HG02870 (cell line): ENCODE measurements around the gene ATP1A2.

Experiments
- ATAC-seq: cut with Tn5 transposase; IDR thresholded peaks from one replicate; pipeline ENCODE4 v1.9.1; 2021; ENCODE audit warnings: mild to moderate bottlenecking, moderate library complexity; ENCODE audit not compliant: unreplicated experiment

The ATP1A2 gene

GRCh38 chr1:160139840-160140239 is 24.3 kb downstream of the ATP1A2 start:
- no peak for ATAC-seq

GRCh38 chr1:160143695-160144094 is 28.1 kb downstream of the ATP1A2 start:
- no peak for ATAC-seq

DNA sequence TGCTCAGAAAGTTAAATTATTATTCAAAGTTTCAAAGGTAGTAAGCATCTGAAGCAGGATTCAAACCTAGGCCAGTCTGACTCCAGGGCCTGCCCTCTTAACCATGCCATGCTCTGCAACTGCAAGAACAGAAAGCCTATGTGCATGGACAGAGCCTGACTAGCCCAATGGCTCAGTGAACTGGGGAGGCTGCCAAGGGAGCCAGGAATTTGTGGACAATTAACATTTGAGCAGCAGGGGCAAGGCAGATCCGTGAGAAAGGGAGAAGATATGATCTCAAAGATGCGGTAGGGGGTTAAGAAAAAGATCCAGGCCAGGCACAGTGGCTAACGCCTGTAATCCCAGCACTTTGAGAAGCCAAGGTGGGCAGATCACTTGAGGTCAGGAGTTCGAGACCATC is 29.4 kb downstream of the ATP1A2 start:
- no peak for ATAC-seq

GRCh38 chr1:160146107-160146506 is 30.5 kb downstream of the ATP1A2 start:
- no peak for ATAC-seq

- ATAC-seq, result no peak
These were observed 32.6 kb downstream of the ATP1A2 start for GRCh38 chr1:160148121-160148520.

- ATAC-seq, result no peak
These were observed 33.7 kb downstream of the ATP1A2 start for GRCh38 chr1:160149233-160149632.

GRCh38 chr1:160149716-160150115 is 34.2 kb downstream of the ATP1A2 start:
- no peak for ATAC-seq

DNA sequence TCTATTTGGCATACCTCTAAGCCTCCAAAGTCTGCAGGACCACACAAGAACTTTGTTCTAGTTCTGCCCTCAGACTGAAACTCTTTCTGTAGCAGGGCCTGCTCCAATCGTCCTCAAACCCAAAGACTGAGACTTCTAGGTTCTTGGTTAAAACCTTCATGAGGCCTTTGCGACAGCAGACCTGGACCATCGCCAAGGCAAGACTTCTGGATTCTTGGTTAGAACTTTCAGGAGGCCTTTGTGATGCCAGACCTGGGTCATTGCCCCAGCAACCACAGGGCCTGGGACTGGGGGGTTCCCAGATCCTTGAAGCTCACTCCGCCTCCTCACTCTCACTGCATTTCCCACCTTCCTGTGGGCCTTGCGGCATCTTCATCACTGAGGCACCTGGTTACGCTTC is 35.7 kb downstream of the ATP1A2 start, which contains the start of gene ATP1A4:
TSS of gene ATP1A4 (plus strand) at position 301 of the 400 bp plus-strand sequence. CDS start 438 bp downstream, outside the sequence.
- no peak for ATAC-seq

DNA sequence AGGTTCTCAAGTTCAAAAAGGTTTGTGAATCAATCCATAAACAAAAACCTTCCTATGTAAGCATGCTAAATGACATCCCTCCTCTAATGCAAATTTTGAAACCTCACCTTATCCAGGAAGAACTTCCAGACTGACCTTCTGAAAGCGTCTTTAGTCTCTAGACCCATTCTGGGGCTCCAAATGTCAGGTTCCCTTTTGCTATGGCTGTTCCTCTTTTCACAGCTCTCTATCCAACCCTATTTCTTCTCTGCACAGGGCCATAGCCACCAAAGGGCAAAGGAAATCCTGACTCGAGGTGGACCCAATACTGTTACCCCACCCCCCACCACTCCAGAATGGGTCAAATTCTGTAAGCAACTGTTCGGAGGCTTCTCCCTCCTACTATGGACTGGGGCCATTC is 39.2 kb downstream of the ATP1A2 start:
- no peak for ATAC-seq

DNA sequence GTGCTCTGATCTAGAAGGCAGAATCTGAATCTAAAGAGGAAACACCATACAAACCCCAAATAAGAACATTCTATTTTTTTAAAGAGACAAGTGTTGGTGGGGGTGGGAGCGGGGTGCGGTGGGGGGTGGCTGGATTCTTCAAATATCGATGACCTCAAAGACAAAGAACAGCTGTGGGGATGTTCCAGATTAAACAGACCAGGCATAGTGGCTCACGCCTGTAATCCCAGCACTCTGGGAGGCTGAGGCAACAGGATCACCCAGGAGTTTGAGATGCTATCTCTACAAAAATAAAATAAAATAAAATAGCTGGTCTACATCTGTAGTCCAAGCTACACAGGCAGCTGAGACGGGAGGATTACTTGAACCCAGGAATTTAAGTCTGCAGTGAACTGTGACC is 40.8 kb downstream of the ATP1A2 start:
- no peak for ATAC-seq

- ATAC-seq, result no peak
These were observed 41.6 kb downstream of the ATP1A2 start for GRCh38 chr1:160157174-160157573.

GRCh38 chr1:160158031-160158430 is 42.5 kb downstream of the ATP1A2 start:
- ATAC-seq, result no peak

GRCh38 chr1:160158534-160158933 is 43.0 kb downstream of the ATP1A2 start:
- no peak for ATAC-seq

DNA sequence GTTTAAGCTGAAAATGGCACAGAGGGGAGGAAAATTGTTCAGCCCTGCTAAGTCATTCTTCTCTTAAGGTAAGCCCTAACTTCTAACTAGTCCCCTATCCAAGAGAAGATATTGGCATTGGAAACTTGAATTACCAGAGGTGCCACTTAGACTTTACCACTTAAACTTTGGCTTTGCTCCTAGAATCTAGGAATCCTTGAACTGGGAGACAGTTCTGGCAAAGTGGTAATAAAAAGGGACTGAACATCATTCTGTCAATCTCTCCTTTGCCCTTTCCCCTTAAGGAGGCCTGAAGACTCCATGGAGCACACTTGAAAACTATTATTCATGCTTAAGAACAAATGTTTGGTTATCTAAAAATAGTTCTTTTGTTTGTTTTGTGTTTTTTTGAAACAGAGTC is 44.3 kb downstream of the ATP1A2 start:
- ATAC-seq, result no peak

DNA sequence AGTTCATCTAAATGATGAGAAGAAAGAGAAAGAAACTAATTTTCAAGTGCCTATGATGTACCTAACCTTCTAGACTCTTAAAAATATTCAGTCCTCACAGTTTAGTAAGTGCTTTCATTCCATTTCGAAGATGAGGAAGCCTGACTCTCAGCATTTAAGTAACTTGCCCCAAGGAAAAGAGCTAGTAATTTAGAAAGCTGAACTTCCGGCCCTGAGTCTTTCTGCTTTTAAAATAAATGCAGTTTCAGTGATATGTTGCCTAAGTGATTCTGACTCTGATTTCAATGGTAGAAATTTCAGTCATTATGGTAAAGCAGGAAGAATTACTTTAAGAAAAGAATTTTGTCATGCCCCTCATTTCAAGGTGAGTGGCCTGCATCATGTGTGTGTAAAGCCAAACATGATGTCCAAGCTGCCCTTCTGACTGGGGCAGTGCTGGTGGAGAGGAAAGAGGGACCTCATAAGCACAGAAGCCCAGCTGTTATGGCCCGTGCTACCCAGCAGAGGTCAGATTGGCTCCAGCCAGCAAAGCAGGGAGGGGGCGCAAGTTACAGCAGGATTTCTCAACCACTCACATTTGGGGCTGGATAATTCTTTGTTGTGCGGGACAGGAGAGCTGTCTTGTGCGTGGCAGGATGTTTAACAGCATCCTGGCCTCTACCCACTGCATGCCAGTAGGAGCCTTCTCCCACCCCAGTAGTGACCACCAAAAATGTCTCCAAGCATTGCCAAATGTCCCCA is 46.6 kb downstream of the ATP1A2 start:
- peak; percentile 55 for ATAC-seq

GRCh38 chr1:160162931-160163330 is 47.4 kb downstream of the ATP1A2 start:
- ATAC-seq, result no peak

DNA sequence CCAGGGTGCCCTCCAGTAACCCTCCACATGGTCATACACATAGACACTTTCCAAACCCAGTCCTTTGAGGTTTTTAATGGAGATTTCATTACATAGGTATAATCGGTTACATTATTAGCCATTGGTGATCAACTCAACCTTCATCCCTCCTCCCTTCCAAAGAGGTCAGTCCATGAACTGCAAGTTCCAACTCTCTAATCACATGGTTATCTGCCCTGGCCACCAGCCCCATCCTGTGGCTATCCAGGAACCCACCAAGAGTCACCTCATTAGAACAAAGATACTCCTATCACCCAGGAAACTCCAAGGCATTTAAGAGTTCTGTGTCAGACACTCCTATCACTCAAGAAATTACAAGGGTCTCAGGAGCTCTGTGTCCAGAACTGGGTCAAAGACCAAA is 48.1 kb downstream of the ATP1A2 start:
- no peak for ATAC-seq

DNA sequence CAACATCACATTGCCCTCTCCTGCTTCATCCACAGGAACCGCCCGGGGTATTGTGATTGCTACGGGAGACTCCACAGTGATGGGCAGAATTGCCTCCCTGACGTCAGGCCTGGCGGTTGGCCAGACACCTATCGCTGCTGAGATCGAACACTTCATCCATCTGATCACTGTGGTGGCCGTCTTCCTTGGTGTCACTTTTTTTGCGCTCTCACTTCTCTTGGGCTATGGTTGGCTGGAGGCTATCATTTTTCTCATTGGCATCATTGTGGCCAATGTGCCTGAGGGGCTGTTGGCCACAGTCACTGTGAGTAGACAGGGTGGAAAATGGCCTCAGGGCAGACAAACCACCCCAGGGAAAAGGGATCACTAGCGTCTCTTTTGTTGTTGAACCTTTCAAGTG is 48.6 kb downstream of the ATP1A2 start:
- no peak for ATAC-seq

- no peak for ATAC-seq
These were observed 50.8 kb downstream of the ATP1A2 start for GRCh38 chr1:160166166-160166868.

GRCh38 chr1:160167056-160167455 is 51.5 kb downstream of the ATP1A2 start:
- no peak for ATAC-seq

DNA sequence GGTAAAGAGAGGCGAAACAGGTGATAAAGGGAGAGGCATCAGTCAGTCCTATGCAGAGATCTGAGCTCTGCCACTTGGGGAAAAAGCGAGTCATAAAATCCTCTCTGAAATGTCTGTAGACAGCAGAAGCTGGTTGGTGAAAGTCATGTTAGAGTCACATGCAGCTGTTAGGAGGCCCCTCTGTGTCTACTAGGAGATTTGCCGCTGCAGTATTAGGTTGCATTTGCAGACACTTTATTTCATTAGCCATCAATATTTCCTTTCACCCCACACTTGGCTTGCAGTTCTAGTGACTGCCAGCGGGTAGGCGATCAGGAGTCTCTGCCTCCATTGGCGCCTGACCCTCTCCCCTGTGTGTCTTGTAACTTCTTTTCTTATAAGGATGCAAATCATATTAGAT is 52.0 kb downstream of the ATP1A2 start:
- no peak for ATAC-seq

DNA sequence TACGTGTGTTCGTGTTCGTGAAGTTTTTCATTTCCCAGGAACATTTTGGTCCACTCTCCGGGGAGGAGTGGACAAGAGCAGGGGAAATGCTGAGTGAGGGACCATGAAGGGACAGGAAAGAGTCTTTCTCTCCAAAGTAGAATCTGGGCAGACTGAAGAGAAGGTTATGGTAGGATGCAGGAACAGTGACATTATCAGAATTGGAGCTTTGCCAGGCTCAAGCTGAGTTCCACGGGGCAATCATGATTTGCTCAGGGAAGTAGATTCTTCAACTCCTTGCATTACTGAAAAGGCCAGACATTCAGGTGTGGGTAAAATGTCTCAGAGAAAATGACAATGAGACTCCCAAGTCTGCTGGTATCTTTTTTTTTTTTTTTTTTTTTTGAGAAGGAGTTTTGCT is 52.5 kb downstream of the ATP1A2 start:
- no peak for ATAC-seq
